GM18511 (cell line): Measurements from ENCODE around the gene SPDYE5.
A peak's percentile ranks its signal among the peaks of the same experiment; 100 is the strongest.
"Not testable (repeated sequence)": the region's sequence is repeated elsewhere in the genome, so short reads cannot be mapped to it uniquely, and the experiment has no call there.

ENCODE experiments used
- ATAC-seq: cut with Tn5 transposase; IDR thresholded peaks from one replicate; pipeline ENCODE4 v1.9.1; 2021; ENCODE audit warnings: mild to moderate bottlenecking, moderate library complexity; ENCODE audit not compliant: unreplicated experiment

The SPDYE5 gene

GRCh38 chr7:75492020-75492419 is at the start of gene SPDYE5:
Gene SPDYE5, plus strand, starts transcription at chr7:75492320. Its CDS starts 1,728 bp downstream, at chr7:75494048.
- ATAC-seq: not testable (repeated sequence)

GRCh38 chr7:75442465-75443111 is 49.5 kb upstream of the SPDYE5 start:
- ATAC-seq: peak; percentile 92

GRCh38 chr7:75449946-75450345 is 42.2 kb upstream of the SPDYE5 start:
- not testable (repeated sequence) for ATAC-seq

GRCh38 chr7:75452494-75452955 is 39.6 kb upstream of the SPDYE5 start:
- ATAC-seq: peak; percentile 79

DNA sequence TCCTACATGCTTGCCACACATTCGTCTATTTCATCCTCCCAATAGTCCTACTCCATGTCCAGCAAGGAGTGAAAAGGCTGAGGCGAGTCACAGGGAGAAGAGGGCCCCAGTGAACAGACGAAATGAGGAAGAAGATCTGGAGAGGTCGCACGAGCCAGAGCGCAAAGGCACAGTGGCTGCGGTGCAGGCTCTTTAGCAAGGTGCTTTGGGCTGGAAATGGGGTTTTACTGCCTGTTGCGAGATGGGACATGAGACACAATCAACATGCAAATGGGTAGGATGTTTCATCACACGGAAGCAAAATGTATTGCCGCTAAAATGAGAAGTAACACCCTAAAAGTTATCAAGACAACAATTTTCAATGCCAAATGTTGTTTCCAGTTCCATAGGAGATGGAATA is 35.7 kb upstream of the SPDYE5 start:
- ATAC-seq: not testable (repeated sequence)

DNA sequence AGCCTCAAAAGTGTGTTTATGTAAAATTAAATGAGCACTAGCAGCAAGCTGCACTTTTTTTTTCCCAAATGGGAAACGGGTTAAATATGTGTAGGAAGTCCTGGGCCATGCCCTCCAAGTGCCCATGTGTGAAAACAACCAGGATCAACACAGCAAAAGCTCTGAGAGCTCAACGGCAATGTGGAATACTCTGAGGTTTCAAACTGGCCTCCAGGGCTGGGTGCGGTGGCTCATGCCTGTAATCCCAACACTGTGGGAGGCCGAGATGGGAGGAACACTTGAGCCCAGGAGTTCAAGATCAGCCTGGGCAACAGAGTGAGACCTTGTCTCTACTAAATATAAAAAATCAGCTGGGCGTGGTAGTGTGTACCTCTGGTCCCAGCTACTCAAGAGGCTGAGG is 34.1 kb upstream of the SPDYE5 start:
- ATAC-seq: not testable (repeated sequence)

- ATAC-seq: not testable (repeated sequence)
Observed at GRCh38 chr7:75460541-75460940, 31.6 kb upstream of the SPDYE5 start.

GRCh38 chr7:75470166-75470565 is 22.0 kb upstream of the SPDYE5 start:
- not testable (repeated sequence) for ATAC-seq

DNA sequence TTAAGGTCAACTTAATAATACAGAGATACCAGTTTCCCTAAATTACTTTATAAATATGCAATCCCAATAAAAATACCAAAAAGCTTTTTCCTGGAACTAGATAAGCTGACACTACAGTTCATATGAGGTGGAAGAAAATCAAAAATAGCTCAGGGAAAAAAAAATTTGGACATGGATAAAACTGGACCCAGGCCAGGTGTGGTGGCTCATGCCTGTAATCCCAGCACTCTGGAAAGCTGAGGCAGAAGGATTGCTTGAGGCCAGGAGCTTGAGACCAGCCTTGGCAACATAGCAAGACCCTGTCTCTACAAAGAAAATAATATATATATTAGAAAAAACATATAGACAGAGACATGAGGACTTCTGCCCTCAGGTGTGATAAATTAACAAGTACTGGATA is 14.7 kb upstream of the SPDYE5 start:
- ATAC-seq: not testable (repeated sequence)

GRCh38 chr7:75480313-75480712 is 11.8 kb upstream of the SPDYE5 start:
- ATAC-seq: not testable (repeated sequence)

DNA sequence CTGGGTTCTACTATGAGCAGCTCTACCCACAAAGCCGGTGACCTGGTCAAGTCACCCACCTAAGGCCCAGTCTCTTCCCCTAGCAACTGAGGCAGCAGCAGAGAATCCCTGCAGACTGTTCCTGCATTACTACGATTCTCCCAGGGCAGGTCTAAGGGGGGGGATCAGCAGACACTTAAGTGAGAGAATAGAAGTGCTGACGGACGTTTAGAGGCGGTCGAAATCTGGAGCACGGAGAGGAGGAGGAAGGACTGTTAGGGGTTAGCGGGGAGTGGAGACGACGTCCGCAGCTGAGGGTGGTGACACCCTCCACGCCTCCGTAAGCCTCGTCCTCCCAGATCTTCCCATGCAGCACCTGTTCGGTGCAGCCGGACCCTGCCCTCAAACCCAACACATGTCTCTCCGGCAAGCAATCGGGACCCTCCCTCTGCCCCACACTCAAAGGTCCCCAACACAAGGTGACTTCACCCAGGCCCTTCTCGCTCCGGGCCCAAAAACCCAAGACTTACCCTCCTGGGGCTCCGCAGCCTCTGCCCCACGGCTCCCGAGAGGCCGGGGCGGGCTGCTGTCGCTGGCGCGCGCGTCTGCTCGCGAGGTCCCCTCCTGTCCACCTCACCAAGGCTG is 6.7 kb upstream of the SPDYE5 start:
- ATAC-seq: peak; percentile 12

DNA sequence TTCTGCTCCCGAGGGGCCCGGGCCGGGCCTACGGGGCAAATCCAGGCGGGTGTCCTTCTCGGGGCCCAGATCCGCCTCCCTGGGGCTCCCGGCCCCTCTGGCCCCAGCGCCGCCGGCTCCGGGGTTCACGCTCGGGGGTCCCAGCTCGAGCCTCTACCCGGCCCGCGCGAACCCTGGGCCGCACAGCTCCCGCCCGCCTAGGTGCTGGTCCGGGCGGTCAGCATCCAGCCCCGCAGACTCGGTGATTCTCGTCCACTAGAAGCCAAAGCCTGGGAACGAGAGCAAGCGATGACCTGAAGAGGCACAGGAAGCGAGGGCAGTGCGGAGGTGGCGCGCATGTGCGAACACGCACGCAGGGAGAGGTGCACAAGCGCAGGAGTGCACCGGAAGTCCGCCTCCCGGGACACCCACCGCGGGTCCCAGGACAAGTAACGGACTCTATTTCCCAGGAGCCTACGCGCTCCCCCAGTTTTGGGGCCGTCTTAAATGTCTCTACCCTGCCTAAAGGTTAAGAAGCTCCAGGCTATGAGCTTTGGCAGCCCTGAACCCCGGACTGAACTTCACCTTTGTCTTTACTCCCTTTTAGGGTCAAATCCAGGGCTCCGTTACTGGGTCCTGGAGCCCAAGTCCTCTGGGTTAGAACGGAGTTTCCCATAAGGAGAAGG is 6.0 kb upstream of the SPDYE5 start, which contains the start of gene POM121C:
POM121C (minus strand) TSS at position 321 of the 665 bp plus-strand sequence. CDS start 44,803 bp downstream, outside the sequence.
- peak; percentile 99 for ATAC-seq

DNA sequence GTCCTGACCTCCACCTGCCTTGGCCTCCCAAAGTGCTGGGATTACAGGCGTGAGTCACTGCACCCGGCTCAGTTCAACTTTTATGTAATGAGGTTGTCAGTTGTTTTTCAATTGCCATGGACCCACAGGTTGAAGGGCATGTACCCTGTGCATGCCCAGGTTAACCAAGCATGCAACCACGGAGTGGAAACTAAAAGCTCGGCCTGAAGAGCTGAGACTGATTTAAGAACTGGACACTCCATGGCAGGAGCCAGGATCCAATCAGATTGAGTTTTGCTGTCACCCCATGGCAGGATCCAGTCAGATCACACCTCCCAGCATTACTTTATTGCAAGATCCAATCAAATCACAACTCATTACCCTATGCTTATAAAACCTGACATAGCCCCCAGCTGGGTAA is 16.9 kb downstream of the SPDYE5 start:
- not testable (repeated sequence) for ATAC-seq

DNA sequence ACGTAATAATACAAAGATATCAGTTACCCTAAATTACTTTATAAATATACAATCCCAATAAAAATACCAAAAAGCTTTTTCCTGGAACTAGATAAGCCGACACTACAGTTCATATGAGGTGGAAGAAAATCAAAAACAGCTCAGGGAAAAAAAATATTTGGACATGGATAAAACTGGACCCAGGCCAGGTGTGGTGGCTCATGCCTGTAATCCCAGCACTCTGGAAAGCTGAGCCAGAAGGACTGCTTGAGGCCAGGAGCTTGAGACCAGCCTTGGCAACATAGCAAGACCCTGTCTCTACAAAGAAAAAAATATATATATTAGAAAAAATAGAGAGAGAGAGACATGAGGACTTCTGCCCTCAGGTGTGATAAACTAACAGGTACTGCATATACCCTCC is 26.7 kb downstream of the SPDYE5 start:
- not testable (repeated sequence) for ATAC-seq

DNA sequence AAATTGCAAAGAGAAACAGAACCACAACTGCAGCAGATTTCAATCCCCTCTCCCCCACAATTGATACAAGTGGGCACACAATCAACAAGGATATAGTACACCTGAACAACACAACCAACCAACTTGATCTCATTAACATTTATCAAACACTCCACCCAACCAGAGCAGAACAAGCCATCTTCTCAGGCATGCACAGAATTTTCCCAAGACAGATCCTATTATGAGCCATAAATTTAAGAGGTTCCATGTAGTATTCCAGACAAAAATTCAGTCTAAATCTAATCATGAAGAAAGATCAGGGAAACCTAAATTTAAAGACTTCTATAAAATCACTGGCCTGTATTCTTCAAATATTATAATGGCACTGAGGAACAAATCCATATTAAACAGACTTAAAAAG is 29.6 kb downstream of the SPDYE5 start:
- not testable (repeated sequence) for ATAC-seq

- ATAC-seq: not testable (repeated sequence)
Observed at GRCh38 chr7:75527224-75527722, 35.2 kb downstream of the SPDYE5 start.

DNA sequence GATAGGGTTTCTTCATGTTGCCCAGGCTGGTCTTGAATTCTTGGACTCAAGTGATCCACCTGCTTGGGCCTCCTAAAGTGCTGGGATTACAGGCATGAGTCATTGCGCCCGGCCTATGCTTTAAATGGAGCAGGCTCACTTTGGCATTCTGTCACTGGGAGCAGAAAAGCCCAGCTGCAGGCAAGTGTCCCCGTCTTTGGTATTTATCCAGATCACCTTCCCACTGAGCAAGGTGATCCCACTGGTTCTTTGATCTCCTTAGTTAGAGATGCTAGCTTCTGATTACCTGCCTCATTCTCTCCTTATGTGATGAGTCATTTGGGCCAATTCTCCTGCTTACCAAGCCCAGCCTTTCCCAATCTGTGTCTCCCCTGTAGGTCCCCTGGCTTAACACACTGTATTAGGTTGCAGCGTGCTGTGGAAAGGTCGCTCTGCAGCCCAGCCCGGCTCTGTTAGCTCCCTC is 39.3 kb downstream of the SPDYE5 start:
- ATAC-seq: no peak

- ATAC-seq: no peak
Observed at GRCh38 chr7:75532639-75533038, 40.5 kb downstream of the SPDYE5 start.

GRCh38 chr7:75533926-75534325 is 41.8 kb downstream of the SPDYE5 start:
- no peak for ATAC-seq

GRCh38 chr7:75534727-75535307 is 42.7 kb downstream of the SPDYE5 start:
- peak; percentile 78 for ATAC-seq

- no peak for ATAC-seq
Observed at GRCh38 chr7:75536491-75536890, 44.4 kb downstream of the SPDYE5 start.
